NOMO-1 treated with dmso at 0.1 percent for 144 hours (cell line): ENCODE measurements around the gene CDH4.

Source experiments
- DNase-seq: peaks from one replicate; lab custom pipeline; 2025; ENCODE audit not compliant: unreplicated experiment; lab: John Stamatoyannopoulos, UW

CDH4 gene

GRCh38 chr20:61354001-61354390, 101.9 kb downstream of the CDH4 start:
- no peak for DNase-seq

GRCh38 chr20:61354501-61354900, 102.4 kb downstream of the CDH4 start:
- no peak for DNase-seq

- no peak for DNase-seq
Observed at GRCh38 chr20:61354901-61355495, 102.9 kb downstream of the CDH4 start.

GRCh38 chr20:61355585-61355984, 103.5 kb downstream of the CDH4 start:
- DNase-seq, result no peak

GRCh38 chr20:61356196-61356595, 104.1 kb downstream of the CDH4 start:
- DNase-seq, result no peak

- no peak for DNase-seq
Observed at GRCh38 chr20:61357119-61357518, 105.1 kb downstream of the CDH4 start.

- no peak for DNase-seq
Observed at GRCh38 chr20:61359254-61359653, 107.2 kb downstream of the CDH4 start.

- DNase-seq, result no peak
Observed at GRCh38 chr20:61360296-61360695, 108.2 kb downstream of the CDH4 start.

GRCh38 chr20:61360940-61361339, 108.9 kb downstream of the CDH4 start:
- no peak for DNase-seq

GRCh38 chr20:61361501-61361900, 109.4 kb downstream of the CDH4 start:
- no peak for DNase-seq

- no peak for DNase-seq
Observed at GRCh38 chr20:61364147-61364546, 112.1 kb downstream of the CDH4 start.

- DNase-seq, result no peak
Observed at GRCh38 chr20:61366914-61367313, 114.9 kb downstream of the CDH4 start.

GRCh38 chr20:61369731-61370520, 117.9 kb downstream of the CDH4 start:
- no peak for DNase-seq

- DNase-seq, result no peak
Observed at GRCh38 chr20:61370841-61371303, 118.8 kb downstream of the CDH4 start.

GRCh38 chr20:61371501-61372136, 119.6 kb downstream of the CDH4 start:
- DNase-seq, result no peak

- no peak for DNase-seq
Observed at GRCh38 chr20:61372137-61373054, 120.3 kb downstream of the CDH4 start.

- no peak for DNase-seq
Observed at GRCh38 chr20:61373055-61373399, 121.0 kb downstream of the CDH4 start.

GRCh38 chr20:61373956-61374545, 122.0 kb downstream of the CDH4 start:
- DNase-seq, result no peak

- DNase-seq, result no peak
Observed at GRCh38 chr20:61376541-61377240, 124.6 kb downstream of the CDH4 start.

- no peak for DNase-seq
Observed at GRCh38 chr20:61378694-61379355, 126.8 kb downstream of the CDH4 start.
